Epithelial cell of esophagus (primary cell): Measurements from ENCODE around the gene MAN1C1.
"Not testable (repeated sequence)": the region's sequence is repeated elsewhere in the genome, so short reads cannot be mapped to it uniquely, and the experiment has no call there.

ENCODE experiments used
- DNase-seq: peaks from one replicate; pipeline ENCODE4 v3.0.0; 2010; ENCODE audit warnings: low read depth
- H3K4me3 ChIP-seq: 2 replicates; pipeline ENCODE4 v1.5.1; 2011; ENCODE audit warnings: mild to moderate bottlenecking, low read length, control low read depth
- CTCF ChIP-seq: IDR thresholded peaks from 2 replicates; pipeline ENCODE4 v1.5.1; 2011; ENCODE audit warnings: low read depth, mild to moderate bottlenecking, low read length, control low read depth, inconsistent platforms; ENCODE audit not compliant: insufficient read depth; ENCODE audit errors: missing control alignments

The MAN1C1 gene

GRCh38 chr1:25626018-25626417 is 9.4 kb downstream of the MAN1C1 start:
- no peak for TF ChIP-seq CTCF
- no peak overlapping the region for H3K4me3 ChIP-seq
- DNase-seq = no peak

- no peak for TF ChIP-seq CTCF
- DNase-seq = no peak
- no peak overlapping the region for H3K4me3 ChIP-seq
Observed at GRCh38 chr1:25628741-25629421, 12.3 kb downstream of the MAN1C1 start.

- H3K4me3 ChIP-seq = no peak overlapping the region
- no peak for DNase-seq
- no peak for TF ChIP-seq CTCF
Observed at GRCh38 chr1:25629836-25630235, 13.2 kb downstream of the MAN1C1 start.

GRCh38 chr1:25631750-25632485 is 15.3 kb downstream of the MAN1C1 start:
- H3K4me3 ChIP-seq = no peak overlapping the region
- no peak for DNase-seq
- no peak for TF ChIP-seq CTCF

- no peak overlapping the region for H3K4me3 ChIP-seq
- no peak for DNase-seq
- no peak for TF ChIP-seq CTCF
Observed at GRCh38 chr1:25634066-25634465, 17.5 kb downstream of the MAN1C1 start.

GRCh38 chr1:25634896-25635295 is 18.3 kb downstream of the MAN1C1 start:
- H3K4me3 ChIP-seq = no peak overlapping the region
- no peak for DNase-seq
- no peak for TF ChIP-seq CTCF

- DNase-seq, H3K4me3 ChIP-seq: not testable (repeated sequence)
Observed at GRCh38 chr1:25636141-25636540, 19.6 kb downstream of the MAN1C1 start.
